ENCODE results near the gene MYOZ2.

GRCh38 chr4:119104644-119105273, 30.9 kb upstream of the MYOZ2 start:
- TF ChIP-seq, protein P1, sequence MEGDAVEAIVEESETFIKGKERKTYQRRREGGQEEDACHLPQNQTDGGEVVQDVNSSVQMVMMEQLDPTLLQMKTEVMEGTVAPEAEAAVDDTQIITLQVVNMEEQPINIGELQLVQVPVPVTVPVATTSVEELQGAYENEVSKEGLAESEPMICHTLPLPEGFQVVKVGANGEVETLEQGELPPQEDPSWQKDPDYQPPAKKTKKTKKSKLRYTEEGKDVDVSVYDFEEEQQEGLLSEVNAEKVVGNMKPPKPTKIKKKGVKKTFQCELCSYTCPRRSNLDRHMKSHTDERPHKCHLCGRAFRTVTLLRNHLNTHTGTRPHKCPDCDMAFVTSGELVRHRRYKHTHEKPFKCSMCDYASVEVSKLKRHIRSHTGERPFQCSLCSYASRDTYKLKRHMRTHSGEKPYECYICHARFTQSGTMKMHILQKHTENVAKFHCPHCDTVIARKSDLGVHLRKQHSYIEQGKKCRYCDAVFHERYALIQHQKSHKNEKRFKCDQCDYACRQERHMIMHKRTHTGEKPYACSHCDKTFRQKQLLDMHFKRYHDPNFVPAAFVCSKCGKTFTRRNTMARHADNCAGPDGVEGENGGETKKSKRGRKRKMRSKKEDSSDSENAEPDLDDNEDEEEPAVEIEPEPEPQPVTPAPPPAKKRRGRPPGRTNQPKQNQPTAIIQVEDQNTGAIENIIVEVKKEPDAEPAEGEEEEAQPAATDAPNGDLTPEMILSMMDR (IDR thresholded peaks at IDR 0.05) = no peak
- no peak for TF ChIP-seq EZH2 (IDR thresholded peaks at IDR 0.05)
